Measurements from ENCODE around the gene BCCIP.

GRCh38 chr10:125792342-125793300 lies 30.7 kb upstream of the BCCIP start:
- TF ChIP-seq USF1 (CRISPR knock-in tag; IDR thresholded peaks at IDR 0.05), result no peak
- TF ChIP-seq, protein P1, sequence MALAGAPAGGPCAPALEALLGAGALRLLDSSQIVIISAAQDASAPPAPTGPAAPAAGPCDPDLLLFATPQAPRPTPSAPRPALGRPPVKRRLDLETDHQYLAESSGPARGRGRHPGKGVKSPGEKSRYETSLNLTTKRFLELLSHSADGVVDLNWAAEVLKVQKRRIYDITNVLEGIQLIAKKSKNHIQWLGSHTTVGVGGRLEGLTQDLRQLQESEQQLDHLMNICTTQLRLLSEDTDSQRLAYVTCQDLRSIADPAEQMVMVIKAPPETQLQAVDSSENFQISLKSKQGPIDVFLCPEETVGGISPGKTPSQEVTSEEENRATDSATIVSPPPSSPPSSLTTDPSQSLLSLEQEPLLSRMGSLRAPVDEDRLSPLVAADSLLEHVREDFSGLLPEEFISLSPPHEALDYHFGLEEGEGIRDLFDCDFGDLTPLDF (CRISPR knock-in tag; IDR thresholded peaks at IDR 0.05), result no peak
- no peak for TF ChIP-seq ESRRA (CRISPR knock-in tag; IDR thresholded peaks at IDR 0.05; ENCODE audit: borderline replicate concordance)
- TF ChIP-seq CTCF (IDR thresholded peaks at IDR 0.05), result no peak
- no peak for TF ChIP-seq ZNF317 (CRISPR knock-in tag; IDR thresholded peaks at IDR 0.05; ENCODE audit: borderline replicate concordance, low read depth)
- TF ChIP-seq HMGXB4 (CRISPR knock-in tag; IDR thresholded peaks at IDR 0.05), result no peak
- no peak for TF ChIP-seq ZNF121 (CRISPR knock-in tag; IDR thresholded peaks at IDR 0.05)
- TF ChIP-seq ETV6 (CRISPR knock-in tag; IDR thresholded peaks at IDR 0.05), result no peak
- TF ChIP-seq, protein P2, sequence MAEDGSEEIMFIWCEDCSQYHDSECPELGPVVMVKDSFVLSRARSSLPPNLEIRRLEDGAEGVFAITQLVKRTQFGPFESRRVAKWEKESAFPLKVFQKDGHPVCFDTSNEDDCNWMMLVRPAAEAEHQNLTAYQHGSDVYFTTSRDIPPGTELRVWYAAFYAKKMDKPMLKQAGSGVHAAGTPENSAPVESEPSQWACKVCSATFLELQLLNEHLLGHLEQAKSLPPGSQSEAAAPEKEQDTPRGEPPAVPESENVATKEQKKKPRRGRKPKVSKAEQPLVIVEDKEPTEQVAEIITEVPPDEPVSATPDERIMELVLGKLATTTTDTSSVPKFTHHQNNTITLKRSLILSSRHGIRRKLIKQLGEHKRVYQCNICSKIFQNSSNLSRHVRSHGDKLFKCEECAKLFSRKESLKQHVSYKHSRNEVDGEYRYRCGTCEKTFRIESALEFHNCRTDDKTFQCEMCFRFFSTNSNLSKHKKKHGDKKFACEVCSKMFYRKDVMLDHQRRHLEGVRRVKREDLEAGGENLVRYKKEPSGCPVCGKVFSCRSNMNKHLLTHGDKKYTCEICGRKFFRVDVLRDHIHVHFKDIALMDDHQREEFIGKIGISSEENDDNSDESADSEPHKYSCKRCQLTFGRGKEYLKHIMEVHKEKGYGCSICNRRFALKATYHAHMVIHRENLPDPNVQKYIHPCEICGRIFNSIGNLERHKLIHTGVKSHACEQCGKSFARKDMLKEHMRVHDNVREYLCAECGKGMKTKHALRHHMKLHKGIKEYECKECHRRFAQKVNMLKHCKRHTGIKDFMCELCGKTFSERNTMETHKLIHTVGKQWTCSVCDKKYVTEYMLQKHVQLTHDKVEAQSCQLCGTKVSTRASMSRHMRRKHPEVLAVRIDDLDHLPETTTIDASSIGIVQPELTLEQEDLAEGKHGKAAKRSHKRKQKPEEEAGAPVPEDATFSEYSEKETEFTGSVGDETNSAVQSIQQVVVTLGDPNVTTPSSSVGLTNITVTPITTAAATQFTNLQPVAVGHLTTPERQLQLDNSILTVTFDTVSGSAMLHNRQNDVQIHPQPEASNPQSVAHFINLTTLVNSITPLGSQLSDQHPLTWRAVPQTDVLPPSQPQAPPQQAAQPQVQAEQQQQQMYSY (CRISPR knock-in tag; IDR thresholded peaks at IDR 0.05), result no peak
- TF ChIP-seq CBFB (CRISPR knock-in tag; IDR thresholded peaks at IDR 0.05; ENCODE audit: low read depth), result no peak
- TF ChIP-seq, protein P3, sequence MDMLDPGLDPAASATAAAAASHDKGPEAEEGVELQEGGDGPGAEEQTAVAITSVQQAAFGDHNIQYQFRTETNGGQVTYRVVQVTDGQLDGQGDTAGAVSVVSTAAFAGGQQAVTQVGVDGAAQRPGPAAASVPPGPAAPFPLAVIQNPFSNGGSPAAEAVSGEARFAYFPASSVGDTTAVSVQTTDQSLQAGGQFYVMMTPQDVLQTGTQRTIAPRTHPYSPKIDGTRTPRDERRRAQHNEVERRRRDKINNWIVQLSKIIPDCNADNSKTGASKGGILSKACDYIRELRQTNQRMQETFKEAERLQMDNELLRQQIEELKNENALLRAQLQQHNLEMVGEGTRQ (CRISPR knock-in tag; IDR thresholded peaks at IDR 0.05), result no peak
- no peak for TF ChIP-seq ATF2 (CRISPR knock-in tag; IDR thresholded peaks at IDR 0.05; ENCODE audit: borderline replicate concordance, low read depth)
- TF ChIP-seq CREB1 (CRISPR knock-in tag; IDR thresholded peaks at IDR 0.05), result no peak

Measured in WTC11 (cell line).